ENCODE results near the gene GFY. TPM values are rescaled to one million over a fixed set of nuclear protein-coding genes. Genes with fewer than 3 reads are reported as not detected.

The GFY gene
- total and polyA plus RNA-seq, 2 donors (not counting 3 experiments of a cell fraction or from before 2014, with no cell fraction given), result not detected

GRCh38 chr19:49427855-49428546 is 2.8 kb downstream of the GFY start:
- Histone ChIP-seq H3K9me1 (replicated peaks; ENCODE audit: control insufficient read depth, extremely low read depth, insufficient read depth, low read length) (no peaks in the 10 kb centered on the region), H3K4me2 (ENCODE audit: insufficient read depth, low read length) (no peak overlapping the region), H3K4me3 (replicated peaks in 1 of 3; ENCODE audit: insufficient read depth in 1 of 3, low read depth in 1 of 3, low read length in 3 of 3) (no peak overlapping the region), H4K20me1 (replicated peaks; ENCODE audit: control insufficient read depth, extremely low read depth, insufficient read depth, low read length) (no peaks in the 10 kb centered on the region), H3K79me2 (ENCODE audit: control insufficient read depth, insufficient read depth, low read length) (no peaks in the 10 kb centered on the region), H2AFZ (ENCODE audit: low read depth, low read length) (no peak overlapping the region), H3K27me3 (ENCODE audit: control insufficient read depth in 2 of 2, insufficient read depth in 2 of 2, low read length in 2 of 2) (peaks cover 79 to 81% of the 10 kb centered on the region in 2 experiments), H3K36me3 (ENCODE audit: control insufficient read depth in 2 of 2, extremely low read depth in 1 of 2, insufficient read depth in 2 of 2, low read length in 2 of 2) (no peaks in the 10 kb centered on the region), H3K9ac (replicated peaks; ENCODE audit: extremely low read depth, insufficient read depth, low read length) (no peak overlapping the region), H3K9me3 (replicated peaks; ENCODE audit: control insufficient read depth, insufficient read depth, low read length) (no peaks in the 10 kb centered on the region), H3K27ac (ENCODE audit: insufficient read depth, low read depth, low read length) (no peak overlapping the region), H3K4me1 (ENCODE audit: control insufficient read depth, extremely low read depth, insufficient read depth, low read length) (no peaks in the 10 kb centered on the region)
- intact Hi-C loops (cut with micrococcal nuclease), result no loop called here
- CTCF ChIA-PET, result interaction anchor here (1.2 kb wide), 1 partner anchor 12 kb away, joined by 3 read pairs; no protein-coding TSS in a partner anchor
- no peak for FAIRE-seq
- dilution Hi-C loops (cut with MboI; ENCODE audit: extremely low pct_ligation_motif_present, low sequenced_read_pairs), result no loop called here
- no TSS peak for BruUV-seq (replicated peaks)
- no peak for DNase-seq (ENCODE audit: low read depth, low spot score)
- POLR2A ChIA-PET, result no interaction called here
- no peak for TF ChIP-seq JUN (IDR thresholded peaks at IDR 0.05; ENCODE audit: borderline replicate concordance, insufficient read depth, insufficient read length, low read depth)
- no peak for TF ChIP-seq MAX (IDR thresholded peaks at IDR 0.05; ENCODE audit: insufficient read depth, insufficient read length)
- TF ChIP-seq POLR2AphosphoS5 (IDR thresholded peaks at IDR 0.05; ENCODE audit: insufficient read depth, low read depth, low read length), result no peak
- peak; percentile 96 for TF ChIP-seq EZH2 (IDR thresholded peaks at IDR 0.05; ENCODE audit: borderline replicate concordance, low read depth, low read length, severe bottlenecking)
- no peak for TF ChIP-seq POLR2A (IDR thresholded peaks at IDR 0.05; ENCODE audit: low read depth, low read length)
- no peak for TF ChIP-seq MYC (IDR thresholded peaks at IDR 0.05; ENCODE audit: low read depth, low read length)

All from endothelial cell of umbilical vein (primary cell).